HCT116 (cell line): Measurements from ENCODE around the gene ROBO1.

Source experiments
- EZH2 ChIP-seq: fragments of 200-600 bp; sonication (generic); IDR thresholded peaks from 2 replicates; pipeline ENCODE4 v1.6.1; 2017; ENCODE audit warnings: antibody characterized with exemption, mixed run types
- POLR2A ChIP-seq: IDR thresholded peaks from 2 replicates; pipeline ENCODE4 v1.7.0; 2011; ENCODE audit warnings: borderline replicate concordance; ENCODE audit not compliant: insufficient read depth, insufficient read length; ENCODE audit errors: extremely low read depth
- RAD21 ChIP-seq: IDR thresholded peaks from 2 replicates; pipeline ENCODE4 v1.6.1; 2012; ENCODE audit warnings: low read depth, mild to moderate bottlenecking
- SIN3A ChIP-seq: IDR thresholded peaks from 2 replicates; pipeline ENCODE4 v1.6.1; 2012; ENCODE audit warnings: low read depth
- SP1 ChIP-seq: IDR thresholded peaks from 2 replicates; pipeline ENCODE4 v1.6.1; 2012; ENCODE audit warnings: low read depth
- TCF7L2 ChIP-seq: IDR thresholded peaks from 2 replicates; pipeline ENCODE4 v1.7.0; 2011; ENCODE audit warnings: borderline replicate concordance, inconsistent platforms; ENCODE audit not compliant: insufficient read depth, insufficient read length; ENCODE audit errors: extremely low read depth
- TF ChIP-seq, protein P1 (sequence below): IDR thresholded peaks from 2 replicates; pipeline ENCODE4 v1.6.1; 2012; ENCODE audit warnings: low read depth
- TF ChIP-seq, protein P2 (sequence below), 3 experiments: fragments of 200-600 bp in 1 of 3; sonication (generic) in 1 of 3; IDR thresholded peaks in 2 of 3; conservative IDR thresholded peaks in 1 of 3; 2 replicates each; pipeline ENCODE4 v1.5.1; 2012 to 2017; ENCODE audit warnings: low read depth in 2 of 3, low read length in 2 of 3, antibody characterized with exemption in 1 of 3, borderline replicate concordance in 1 of 3, control low read depth in 1 of 3, mild to moderate bottlenecking in 1 of 3, mixed read lengths in 1 of 3, mixed run types in 1 of 3, moderate library complexity in 1 of 3; ENCODE audit not compliant: insufficient read depth in 1 of 3

DNA sequence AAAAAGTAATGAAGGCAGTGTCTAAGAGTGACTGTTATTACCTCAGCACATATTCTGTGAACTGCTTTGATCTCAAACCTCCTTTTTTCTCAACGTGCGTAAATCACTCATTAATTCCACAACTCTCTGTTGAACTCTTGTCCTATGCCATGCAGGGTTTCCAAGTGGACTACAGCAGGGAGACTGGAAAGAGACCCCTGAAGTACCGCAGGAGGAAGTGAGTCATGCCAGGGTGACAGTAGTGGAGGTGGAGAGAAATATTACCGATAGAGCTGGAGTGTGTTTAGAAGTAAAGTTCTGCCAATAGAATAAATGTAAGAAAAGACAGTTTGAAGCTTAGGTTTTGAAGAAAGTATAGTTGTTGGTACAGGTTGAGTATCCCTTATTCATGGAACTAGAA is 908.9 kb downstream of the ROBO1 start:
- TF ChIP-seq POLR2A: no peak
- TF ChIP-seq, protein P1, sequence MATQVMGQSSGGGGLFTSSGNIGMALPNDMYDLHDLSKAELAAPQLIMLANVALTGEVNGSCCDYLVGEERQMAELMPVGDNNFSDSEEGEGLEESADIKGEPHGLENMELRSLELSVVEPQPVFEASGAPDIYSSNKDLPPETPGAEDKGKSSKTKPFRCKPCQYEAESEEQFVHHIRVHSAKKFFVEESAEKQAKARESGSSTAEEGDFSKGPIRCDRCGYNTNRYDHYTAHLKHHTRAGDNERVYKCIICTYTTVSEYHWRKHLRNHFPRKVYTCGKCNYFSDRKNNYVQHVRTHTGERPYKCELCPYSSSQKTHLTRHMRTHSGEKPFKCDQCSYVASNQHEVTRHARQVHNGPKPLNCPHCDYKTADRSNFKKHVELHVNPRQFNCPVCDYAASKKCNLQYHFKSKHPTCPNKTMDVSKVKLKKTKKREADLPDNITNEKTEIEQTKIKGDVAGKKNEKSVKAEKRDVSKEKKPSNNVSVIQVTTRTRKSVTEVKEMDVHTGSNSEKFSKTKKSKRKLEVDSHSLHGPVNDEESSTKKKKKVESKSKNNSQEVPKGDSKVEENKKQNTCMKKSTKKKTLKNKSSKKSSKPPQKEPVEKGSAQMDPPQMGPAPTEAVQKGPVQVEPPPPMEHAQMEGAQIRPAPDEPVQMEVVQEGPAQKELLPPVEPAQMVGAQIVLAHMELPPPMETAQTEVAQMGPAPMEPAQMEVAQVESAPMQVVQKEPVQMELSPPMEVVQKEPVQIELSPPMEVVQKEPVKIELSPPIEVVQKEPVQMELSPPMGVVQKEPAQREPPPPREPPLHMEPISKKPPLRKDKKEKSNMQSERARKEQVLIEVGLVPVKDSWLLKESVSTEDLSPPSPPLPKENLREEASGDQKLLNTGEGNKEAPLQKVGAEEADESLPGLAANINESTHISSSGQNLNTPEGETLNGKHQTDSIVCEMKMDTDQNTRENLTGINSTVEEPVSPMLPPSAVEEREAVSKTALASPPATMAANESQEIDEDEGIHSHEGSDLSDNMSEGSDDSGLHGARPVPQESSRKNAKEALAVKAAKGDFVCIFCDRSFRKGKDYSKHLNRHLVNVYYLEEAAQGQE: no peak
- TF ChIP-seq TCF7L2: no peak
- no peak for TF ChIP-seq EZH2
- TF ChIP-seq, protein P2, sequence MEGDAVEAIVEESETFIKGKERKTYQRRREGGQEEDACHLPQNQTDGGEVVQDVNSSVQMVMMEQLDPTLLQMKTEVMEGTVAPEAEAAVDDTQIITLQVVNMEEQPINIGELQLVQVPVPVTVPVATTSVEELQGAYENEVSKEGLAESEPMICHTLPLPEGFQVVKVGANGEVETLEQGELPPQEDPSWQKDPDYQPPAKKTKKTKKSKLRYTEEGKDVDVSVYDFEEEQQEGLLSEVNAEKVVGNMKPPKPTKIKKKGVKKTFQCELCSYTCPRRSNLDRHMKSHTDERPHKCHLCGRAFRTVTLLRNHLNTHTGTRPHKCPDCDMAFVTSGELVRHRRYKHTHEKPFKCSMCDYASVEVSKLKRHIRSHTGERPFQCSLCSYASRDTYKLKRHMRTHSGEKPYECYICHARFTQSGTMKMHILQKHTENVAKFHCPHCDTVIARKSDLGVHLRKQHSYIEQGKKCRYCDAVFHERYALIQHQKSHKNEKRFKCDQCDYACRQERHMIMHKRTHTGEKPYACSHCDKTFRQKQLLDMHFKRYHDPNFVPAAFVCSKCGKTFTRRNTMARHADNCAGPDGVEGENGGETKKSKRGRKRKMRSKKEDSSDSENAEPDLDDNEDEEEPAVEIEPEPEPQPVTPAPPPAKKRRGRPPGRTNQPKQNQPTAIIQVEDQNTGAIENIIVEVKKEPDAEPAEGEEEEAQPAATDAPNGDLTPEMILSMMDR (IDR thresholded peaks at IDR 0.05 in 2 of 3, conservative IDR thresholded peaks at IDR 0.05 in 1 of 3; ENCODE audit: borderline replicate concordance in 1 of 3, insufficient read depth in 1 of 3, low read depth in 2 of 3, low read length in 2 of 3): no peak
- no peak for TF ChIP-seq SIN3A
- TF ChIP-seq SP1: no peak
- TF ChIP-seq RAD21: no peak
